ENCODE measurements around the gene SHROOM3.

- TF ChIP-seq EZH2 (IDR thresholded peaks at IDR 0.05; ENCODE audit: low read depth, unreplicated experiment), result no peak
- no peak for TF ChIP-seq CTCF (conservative IDR thresholded peaks at IDR 0.05; ENCODE audit: low read depth in 2 of 2)
- TF ChIP-seq POLR2AphosphoS5 (IDR thresholded peaks at IDR 0.05; ENCODE audit: low read depth), result no peak
- TF ChIP-seq REST (IDR thresholded peaks at IDR 0.05; ENCODE audit: unreplicated experiment), result no peak
- no peak for TF ChIP-seq CREB1 (CRISPR knock-in tag; IDR thresholded peaks at IDR 0.05; ENCODE audit: low read depth)
- no peak for TF ChIP-seq NANOG (IDR thresholded peaks at IDR 0.05; ENCODE audit: borderline replicate concordance)
- TF ChIP-seq JUNB (IDR thresholded peaks at IDR 0.05; ENCODE audit: unreplicated experiment), result no peak
- TF ChIP-seq EZH2phosphoT487 (IDR thresholded peaks at IDR 0.05; ENCODE audit: unreplicated experiment), result no peak
- no peak for TF ChIP-seq STAT1 (IDR thresholded peaks at IDR 0.05; ENCODE audit: unreplicated experiment)
- no peak for TF ChIP-seq ZNF331 (CRISPR knock-in tag; IDR thresholded peaks at IDR 0.05; ENCODE audit: low read depth)
- no peak for TF ChIP-seq ETS1 (IDR thresholded peaks at IDR 0.05)
Observed at GRCh38 chr4:76513482-76513881, 78.5 kb downstream of the SHROOM3 start.

Data from GM23338 (cell line).